CD4-positive, alpha-beta T cell treated with Interleukin-6 at 100 ng/mL for 8 hours (primary cell): ENCODE results near the gene JPH3.

Source experiments
- DNase-seq: peaks from one replicate; pipeline ENCODE4 v3.0.0-alpha.2; 2020; ENCODE audit warnings: mixed read lengths, low spot score

Gene JPH3

DNA sequence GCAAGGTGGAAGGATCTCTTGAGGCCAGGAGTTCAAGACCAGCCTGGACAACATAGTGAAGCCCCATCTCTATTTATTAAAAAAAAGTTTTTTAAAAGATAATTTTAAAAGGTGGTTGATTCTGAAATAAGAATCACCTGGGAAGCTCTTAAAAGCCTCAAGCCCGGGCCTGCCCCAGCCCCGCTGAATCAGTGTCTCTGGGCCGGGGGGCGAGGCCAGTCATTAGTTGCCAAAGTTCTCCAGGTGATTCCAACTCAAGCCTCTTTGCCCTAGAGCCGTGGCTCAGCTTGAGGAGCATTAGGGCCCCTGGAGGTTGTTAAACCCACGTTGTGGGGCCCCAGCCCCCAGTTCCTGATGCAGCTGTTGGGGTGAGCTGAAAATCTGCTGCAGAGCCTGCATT lies 24.6 kb downstream of the JPH3 start:
- no peak for DNase-seq

DNA sequence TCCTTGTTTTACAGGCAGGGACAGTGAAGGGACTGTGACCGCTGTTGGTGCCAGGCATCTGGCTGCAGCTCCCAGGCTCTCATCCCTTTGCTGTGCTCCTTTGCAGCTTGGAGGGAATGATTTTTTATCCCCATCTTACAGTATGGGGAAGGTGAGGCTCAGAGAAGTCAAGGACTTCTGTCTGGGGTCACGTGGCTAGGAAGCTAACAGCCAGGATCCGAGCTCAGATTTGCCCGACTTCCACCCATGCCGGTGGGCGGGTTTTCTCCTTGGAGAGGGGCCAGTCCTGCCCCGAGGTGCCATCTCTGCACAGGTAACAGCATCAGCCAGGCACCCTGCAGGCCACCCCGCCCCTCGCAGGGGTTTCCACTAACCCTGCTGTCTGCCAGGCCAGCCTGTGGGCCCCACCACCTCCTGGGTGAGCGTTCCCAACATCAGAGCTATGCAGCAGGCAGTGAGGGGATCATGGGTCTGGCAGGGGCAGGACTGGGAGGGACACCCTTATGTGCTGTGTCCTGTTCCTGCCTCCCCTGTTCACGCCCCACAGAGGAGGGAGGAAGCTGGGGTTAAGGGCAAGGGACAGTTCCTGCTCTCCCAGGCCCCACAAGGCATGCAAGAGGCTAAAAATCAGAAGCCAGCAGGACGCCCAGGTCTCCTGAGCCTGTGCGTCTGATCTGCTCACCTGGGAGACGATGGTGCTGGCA lies 25.4 kb downstream of the JPH3 start:
- no peak for DNase-seq

DNA sequence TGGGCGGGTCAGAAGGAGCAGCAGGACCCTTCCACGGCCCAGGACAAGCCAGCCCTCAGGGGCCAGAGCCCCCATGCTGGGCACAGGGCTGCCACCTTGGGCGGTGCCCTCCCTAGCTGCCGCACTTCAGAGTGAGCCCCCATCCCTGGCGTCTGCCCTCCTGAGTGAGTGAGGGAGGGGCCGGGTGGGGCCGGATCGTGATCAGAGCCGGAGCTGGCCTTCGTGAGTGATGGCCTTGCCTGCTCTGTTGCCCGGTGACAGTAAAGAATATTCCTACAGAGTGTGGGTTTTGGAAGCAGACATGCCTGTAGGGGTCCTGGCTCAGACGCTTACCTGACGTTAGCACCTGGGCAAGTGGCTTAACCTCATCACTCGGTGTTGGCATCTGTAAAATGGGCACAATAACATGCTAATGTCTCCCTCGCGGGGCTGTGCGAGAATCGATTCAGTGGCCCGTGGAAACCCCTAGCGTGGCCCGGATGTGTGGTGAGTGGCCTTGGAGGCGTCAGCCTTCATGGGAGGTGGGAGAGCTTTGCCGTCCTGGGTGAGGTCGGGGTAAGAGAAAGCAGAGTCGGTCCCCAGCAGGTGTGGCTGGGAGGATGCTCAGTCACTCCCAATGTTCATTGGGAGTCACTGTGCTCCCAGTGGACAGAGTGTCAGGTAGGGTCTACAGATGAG lies 26.1 kb downstream of the JPH3 start:
- DNase-seq: no peak

DNA sequence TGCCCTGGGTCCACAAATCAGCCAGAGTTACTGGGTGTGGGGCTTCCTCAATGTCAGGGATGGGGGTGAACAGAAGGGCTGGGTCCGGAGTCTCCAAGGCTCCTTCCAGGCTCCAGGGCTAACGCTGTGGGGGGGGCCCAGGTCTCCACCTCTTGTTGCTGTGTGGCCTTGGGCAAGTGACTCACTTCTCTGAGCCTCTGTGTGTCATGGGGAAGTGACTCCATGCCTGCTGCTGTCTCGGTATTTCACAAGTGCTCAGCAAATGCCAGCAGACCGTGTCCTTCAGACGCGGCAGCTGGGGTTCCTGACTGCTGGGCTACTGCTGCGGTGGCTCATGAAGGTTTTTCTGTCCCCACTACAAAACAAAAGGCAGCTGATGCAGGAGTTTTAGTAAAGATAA lies 26.6 kb downstream of the JPH3 start:
- DNase-seq: no peak

DNA sequence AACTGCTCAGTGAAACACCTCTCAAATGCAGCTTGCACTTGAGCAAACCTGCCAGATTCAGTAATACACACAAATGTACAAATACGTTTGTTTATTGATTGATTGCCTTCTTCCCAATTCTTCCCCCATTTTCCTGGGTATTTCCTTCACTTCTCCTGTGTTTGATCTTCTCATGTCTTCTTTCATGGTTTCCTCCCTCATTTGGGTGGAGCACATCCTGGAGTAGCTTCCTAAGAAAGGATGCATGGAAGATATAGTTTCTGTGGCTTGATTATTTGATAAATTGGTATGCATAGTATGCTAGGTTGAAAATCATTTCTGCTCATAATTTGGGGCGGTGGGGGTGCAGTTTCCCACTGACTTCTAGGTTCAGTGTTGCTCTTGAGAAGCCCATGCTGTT lies 28.8 kb downstream of the JPH3 start:
- DNase-seq: no peak

DNA sequence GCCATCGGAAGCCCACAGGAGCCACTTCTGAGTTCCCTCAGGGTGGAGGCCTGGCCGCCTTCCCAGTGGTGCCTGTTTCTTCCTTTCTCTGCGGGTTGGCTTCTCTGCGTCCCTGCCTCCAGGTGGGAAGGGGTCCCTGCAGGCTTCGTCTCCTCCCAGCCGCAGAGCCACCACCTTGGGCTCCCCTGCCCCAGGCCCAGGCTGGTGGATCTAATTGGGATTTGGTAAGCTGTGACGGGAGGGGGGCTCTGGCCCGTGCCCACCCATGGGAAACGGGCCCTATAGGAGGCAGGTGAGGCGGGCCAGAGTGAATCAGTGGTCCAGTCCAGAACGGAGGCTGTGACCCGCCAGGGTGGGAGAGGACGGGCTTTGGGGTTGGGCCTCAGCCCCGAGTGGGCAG lies 32.1 kb downstream of the JPH3 start:
- DNase-seq: no peak

DNA sequence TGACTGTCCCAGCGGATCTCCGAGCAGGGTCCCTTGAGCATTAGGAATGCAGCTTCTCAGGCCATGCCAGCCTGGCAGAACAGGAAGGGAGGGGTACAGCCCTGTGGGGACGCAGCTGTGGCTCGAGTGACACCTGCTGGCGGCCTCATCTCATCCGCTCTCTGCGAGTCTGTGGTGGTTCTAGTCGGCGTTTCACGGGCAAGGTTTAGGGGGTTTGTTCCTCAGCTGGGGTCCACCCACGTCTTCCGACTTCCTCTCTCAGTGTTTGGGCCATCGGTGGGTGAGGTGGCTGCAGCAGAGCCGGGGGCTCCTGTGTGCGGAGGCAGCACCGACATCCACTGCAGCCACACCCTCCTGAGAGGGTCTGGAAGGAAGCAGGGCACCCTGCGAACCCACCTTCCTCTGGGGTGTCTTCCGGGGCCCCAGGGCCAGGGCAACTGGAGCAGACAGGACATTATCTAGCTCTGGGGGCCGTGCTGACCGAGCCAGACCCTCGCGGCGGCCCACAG lies 33.3 kb downstream of the JPH3 start:
- peak; percentile 74 for DNase-seq

DNA sequence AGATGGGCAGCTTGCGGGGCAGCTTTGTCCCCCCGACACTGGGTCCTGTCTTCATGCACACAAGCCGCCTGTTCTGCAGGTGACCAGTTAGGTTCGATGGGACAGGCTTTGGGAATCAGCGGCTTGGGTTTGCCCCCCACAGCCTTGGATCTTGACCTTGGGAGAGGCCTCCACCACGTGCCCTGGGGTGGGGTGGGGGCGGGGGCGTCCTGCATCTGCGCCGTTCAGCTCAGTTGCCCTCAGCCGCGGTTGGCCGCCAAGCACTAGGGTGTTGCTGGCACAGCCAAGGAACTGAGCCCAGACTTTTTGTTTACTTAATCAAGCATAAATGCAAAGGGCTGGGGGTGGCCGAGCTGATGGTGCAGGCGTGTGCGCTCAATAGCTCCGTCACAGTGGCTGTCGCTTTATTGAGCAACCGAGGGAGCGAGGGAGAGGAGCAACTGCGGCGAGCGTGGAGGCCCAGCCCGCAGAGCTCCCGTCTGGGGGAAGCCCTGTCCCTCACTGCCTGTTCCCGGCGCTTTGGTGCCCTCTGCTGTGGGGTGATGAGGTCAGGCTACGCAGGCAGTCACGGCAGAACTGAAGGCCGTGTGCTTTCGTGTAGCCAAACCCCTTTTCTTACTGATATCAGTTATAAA lies 33.9 kb downstream of the JPH3 start:
- DNase-seq: peak; percentile 83

DNA sequence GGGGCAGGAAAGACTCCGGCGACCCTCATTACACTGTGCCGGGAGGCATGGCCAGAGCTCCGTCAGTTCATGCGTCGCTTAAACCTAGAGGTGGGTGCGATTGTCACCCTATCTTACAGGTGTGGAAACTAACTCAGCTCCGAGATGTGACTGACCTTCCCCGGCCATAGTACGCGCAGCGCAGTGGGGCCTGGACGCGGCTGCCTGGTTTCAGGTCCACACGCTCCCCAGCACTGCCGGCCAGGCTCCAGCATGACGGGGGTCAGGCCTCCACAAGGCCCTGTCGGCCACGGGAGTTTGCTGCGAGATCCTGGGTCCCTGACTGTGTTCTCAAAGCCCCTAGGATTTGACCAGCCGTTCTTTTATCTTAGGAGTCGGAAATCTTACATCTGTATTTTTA lies 34.4 kb downstream of the JPH3 start:
- DNase-seq: no peak

DNA sequence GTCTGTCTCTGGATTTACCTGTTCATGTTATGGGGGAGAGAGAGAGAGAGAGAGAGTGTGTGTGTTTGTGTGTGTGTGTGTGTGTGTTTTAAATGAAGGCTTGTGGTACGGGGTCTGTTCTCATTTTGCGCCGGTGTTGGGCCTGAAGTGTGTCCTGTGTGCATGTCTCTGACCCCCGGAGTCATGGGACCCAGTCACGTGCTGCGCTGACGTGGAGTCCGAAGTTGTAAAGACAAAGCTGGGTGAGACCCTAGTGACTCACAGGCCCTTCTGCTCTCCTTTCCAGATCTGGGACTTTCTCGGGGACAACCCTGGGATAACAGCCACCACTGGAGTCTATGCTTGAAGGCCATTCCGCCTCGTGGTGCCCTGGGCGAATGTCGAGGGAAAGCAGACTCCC lies 35.0 kb downstream of the JPH3 start:
- DNase-seq: no peak

DNA sequence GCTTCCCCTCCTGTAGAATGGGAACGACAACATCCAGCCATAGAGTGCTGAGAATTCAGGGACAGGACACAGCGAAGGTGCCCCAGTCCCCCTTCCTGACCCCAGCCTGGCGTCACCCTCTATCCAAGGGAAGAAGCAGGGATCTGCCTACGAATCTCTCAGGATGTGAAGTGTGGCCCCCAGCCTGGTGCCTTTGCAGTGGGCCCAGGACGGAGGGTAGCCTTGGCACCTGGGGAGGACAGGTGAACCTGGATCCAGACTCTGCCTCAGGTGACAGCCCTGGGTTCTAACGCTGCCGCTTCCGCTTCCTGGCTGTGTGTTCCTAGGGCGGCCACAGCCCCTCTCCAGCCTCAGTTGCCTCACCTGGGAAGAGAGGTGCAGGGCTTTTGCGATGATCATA lies 36.4 kb downstream of the JPH3 start:
- no peak for DNase-seq

DNA sequence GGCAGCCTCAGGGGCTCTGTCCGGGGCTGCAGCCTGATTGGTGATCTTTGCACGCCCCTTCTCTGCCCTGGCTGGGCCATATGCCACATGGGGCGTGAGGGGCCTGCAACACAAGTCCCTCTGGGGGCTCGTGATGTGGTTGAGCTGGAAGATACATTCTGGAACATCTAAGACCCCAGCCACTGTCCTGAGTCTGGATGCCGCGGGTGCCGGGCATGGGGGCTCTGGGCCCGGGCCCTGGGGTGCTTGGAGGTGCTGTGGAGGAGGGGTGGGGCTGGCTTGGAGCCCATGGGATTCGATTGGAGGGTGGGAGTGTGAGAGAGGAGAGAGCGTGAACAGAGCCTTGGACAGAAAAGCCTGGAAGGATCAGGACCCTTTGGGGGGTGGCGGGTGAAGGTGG lies 39.4 kb downstream of the JPH3 start:
- DNase-seq: no peak

DNA sequence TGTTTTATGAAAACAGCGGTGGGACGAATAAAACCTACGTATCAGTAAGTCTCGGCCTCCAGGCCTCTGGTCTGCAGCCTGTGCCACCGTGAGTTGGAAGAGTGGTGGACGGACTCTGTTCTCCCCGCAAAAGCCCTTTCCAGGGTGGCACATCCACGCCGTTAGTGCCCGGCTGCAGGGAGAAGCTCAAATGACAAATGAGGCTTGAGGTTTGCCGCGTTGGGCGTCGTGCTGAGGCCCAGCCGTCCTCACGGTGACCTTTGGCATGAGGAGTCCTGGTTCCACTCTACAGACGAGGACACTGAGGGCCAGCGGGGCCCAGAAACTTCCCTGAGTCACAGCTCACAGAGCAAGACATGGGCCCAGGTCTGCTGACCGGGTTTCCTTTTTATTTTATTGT lies 40.2 kb downstream of the JPH3 start:
- no peak for DNase-seq

DNA sequence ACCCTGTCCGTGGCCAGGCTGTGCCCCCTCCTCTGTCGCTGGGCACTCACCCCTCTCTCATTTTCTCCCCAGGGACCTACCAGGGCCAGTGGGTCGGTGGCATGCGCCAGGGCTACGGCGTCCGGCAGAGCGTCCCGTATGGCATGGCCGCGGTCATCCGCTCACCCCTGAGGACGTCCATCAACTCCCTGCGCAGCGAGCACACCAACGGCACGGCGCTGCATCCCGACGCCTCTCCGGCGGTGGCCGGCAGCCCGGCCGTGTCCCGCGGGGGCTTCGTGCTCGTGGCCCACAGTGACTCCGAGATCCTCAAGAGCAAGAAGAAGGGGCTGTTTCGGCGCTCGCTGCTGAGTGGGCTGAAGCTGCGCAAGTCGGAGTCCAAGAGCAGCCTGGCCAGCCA lies 41.9 kb downstream of the JPH3 start:
- DNase-seq: no peak

DNA sequence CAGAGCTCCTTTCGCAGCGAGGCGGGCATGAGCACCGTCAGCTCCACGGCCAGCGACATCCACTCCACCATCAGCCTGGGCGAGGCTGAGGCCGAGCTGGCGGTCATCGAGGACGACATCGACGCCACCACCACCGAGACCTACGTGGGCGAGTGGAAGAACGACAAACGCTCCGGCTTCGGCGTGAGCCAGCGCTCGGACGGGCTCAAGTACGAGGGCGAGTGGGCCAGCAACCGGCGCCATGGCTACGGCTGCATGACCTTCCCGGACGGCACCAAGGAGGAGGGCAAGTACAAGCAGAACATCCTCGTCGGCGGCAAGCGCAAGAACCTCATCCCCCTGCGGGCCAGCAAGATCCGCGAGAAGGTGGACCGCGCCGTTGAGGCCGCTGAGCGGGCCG lies 42.3 kb downstream of the JPH3 start:
- no peak for DNase-seq

DNA sequence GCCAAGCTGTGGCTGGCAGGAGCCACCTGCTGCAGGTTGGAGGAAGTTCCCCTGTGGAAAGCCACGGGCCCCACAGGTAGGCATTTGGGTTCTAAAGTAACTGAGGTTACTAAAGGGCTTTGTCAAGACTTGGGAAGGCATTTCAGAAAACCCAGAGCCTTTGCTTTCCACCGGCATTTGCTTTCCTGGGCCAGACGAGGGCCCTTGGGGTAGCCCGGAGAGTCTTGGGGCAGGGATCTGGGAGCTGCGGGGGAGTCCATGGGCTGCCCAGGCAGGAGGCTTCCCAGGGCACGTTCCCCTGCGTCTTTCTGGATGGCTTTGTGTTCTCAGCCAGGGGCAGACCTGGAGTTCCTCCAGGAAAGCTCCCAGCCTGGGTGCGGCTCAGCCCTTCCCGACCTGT lies 43.5 kb downstream of the JPH3 start:
- DNase-seq: no peak

DNA sequence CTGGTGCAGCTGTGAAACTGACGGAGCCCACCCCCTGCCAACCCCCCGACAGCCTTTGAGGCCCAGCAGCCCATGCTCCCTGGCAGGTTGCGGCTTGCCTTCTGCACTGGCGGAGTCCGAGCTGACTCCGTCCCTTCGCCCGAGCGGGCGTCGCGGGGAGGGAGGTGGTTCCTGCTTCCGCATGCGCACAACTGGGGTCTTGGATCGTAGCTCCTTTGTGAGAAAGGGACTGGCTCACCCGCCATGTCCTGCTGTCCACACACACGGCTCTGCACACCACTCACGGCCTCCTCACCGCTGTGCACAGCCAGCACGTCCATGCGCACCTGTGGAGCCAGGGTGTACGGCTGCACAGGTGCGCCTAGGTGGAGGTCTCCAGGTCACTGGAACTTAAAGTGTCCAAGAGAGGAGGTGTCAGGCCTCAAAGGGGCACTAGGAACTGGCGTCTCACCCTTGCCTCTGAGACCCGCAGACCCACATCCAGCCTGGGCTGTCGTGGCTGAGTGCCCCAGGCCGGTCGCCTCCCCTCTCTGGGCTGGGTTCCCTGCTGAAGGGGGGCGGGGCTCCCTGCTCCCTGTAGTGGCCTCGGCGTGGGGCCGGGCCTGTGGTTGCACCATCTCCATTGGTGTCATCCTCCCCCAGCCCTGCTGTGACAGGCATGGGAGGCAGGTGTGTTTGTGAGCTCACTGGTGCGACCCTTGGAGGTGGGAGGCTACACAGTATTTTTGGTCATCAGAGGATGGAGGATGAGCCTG lies 45.3 kb downstream of the JPH3 start:
- DNase-seq: no peak

DNA sequence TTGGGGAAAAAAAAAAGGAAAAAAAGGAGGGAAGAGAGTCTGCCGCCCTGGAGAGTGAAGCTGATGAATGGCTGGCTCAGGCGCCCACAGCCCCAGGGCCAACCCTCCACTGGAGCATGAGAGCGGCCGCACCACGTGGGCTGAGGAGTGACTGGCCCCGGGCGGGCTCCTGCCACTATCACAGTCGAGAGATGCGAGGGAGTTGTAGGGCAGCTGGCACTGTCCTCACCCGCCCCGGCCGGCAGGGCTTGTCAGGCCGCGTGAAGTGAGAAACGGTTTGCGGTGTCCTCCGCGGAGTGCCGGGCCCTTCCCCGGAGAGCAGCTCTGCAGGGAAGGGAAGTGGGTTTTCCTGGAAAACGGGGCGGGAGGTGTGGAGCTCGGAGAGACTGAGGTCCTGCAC lies 45.9 kb downstream of the JPH3 start:
- DNase-seq: no peak

DNA sequence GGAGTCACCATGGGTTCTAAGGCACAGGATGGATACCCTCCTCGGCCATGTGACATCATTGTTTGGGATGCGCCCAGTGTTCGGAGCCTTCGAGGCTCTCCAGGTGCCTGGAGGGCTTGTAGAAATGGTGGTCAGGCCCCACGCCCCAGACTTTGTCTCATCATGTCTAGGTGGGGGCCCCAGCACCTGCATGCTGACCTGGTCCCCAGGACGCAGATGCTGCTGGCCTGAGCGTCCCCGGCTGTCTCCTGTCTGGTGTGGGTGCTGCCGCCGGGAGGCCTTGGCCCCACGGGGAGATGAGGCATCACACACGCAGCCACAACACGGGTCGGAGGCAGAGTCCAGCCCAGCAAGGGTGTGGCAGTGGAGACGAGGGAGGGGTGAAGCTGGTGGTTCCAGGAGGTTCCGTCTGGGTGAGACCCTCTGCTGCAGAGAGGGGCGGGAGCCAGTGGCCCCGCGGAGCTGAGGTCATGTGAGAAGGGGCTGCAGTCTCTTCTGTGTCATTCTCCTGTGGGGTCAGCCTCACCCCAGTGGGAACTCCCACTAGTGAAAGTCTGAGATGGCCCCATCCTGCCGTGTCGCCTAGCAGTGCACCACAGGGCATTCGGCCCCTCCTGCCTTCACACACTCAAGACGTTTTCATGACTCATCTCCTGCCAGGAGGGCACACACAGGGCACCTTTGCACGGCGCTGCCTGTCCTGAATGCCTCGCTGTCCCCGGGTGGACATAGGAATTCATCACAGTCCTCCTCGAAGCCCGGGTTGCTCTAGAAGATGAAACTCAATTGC lies 46.6 kb downstream of the JPH3 start:
- no peak for DNase-seq

DNA sequence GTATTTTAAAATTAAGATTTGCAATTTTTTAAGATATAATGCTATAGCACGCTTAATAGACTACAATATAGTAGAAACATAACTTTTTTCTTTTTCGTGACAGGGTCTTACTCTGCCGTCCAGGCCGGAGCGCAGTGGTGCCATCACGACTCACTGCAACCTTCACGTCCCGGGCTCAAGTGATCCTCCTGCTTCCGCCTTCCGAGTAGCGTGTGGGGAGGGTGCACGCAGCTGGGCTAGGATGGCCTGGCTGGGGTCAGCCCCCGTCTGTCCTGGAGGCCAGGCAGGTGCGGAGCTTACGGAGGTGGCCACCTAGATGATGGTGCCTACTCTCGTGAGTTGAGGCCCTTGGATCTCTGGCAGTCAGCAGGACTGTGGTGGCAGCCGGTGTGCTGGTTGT lies 50.1 kb downstream of the JPH3 start:
- no peak for DNase-seq

DNA sequence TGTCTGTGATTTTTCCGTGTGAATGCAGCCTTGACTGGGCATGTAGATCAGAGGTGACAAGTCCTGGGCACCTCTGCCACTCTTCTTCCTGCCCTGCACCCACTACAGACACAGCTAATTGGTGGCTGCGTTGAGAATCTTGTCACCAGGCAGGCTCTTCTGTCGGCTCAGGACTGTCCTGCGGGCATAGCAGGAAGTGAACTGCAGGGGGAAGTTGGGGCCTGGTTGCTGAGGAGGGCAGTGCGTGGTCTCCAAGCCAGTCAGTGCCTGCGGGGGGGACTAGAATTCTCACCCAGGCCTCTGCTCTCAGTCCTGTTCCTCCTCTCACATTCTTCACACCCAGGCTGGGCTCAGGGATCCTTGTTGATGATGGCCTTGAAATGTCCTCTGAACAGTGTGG lies 50.5 kb downstream of the JPH3 start:
- DNase-seq: no peak

DNA sequence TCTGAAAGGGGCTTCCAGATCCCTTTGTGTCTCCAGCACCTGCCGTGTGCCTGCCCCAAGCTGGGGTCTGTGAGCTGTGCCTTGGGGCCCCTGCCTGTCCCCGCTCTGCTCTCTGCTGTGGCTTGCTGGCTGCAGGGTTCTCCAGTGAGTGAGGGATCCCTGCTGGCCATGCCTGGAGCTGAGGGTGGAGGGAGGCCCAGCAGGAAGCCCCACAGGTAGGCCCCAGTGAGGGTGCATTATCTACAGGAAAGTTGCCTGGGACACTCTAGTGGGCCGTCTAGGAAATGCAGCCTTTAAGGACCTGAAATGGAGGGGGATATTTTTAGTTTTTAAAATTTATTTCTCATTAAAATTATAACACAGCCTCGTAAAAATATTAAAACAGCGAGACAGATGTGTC lies 50.9 kb downstream of the JPH3 start:
- DNase-seq: no peak
